GM23338 (cell line): ENCODE data around the gene KSR2. TPM values are rescaled to one million over a fixed set of nuclear protein-coding genes. Genes with fewer than 3 reads are reported as not detected.

Experiments used
- ATAC-seq: fragments of 200-7000 bp; cut with Tn5 transposase; 3 replicates; pipeline ENCODE4 v1.9.1; 2020
- DNase-seq: peaks from one replicate; pipeline ENCODE4 v3.0.0-alpha.2; 2015; ENCODE audit warnings: low spot score
- H2AFZ ChIP-seq: fragments of 200-600 bp; sonication (generic); 2 replicates; pipeline ENCODE4 v1.8.0; 2016; ENCODE audit warnings: antibody characterized with exemption, mild to moderate bottlenecking, moderate library complexity
- H3F3A ChIP-seq: fragments of 200-600 bp; sonication (generic); replicated peaks from 2 replicates; pipeline ENCODE4 v1.8.0; 2017; ENCODE audit warnings: antibody characterized with exemption, mixed run types, low read depth
- H3K27ac ChIP-seq: fragments of 200-600 bp; sonication (generic); 2 replicates; pipeline ENCODE4 v1.6.1; 2016; ENCODE audit warnings: low read depth
- H3K27me3 ChIP-seq: fragments of 200-600 bp; sonication (generic); 2 replicates; pipeline ENCODE4 v1.8.0; 2016; ENCODE audit warnings: mild to moderate bottlenecking, mixed run types, moderate library complexity; ENCODE audit not compliant: insufficient read depth
- H3K36me3 ChIP-seq: fragments of 200-600 bp; sonication (generic); 2 replicates; pipeline ENCODE4 v1.8.0; 2016; ENCODE audit warnings: mild to moderate bottlenecking; ENCODE audit not compliant: insufficient read depth
- H3K4me1 ChIP-seq: fragments of 200-600 bp; sonication (generic); 2 replicates; pipeline ENCODE4 v1.8.0; 2016; ENCODE audit warnings: mild to moderate bottlenecking, moderate library complexity; ENCODE audit not compliant: insufficient read depth
- H3K4me2 ChIP-seq: fragments of 200-600 bp; sonication (generic); 2 replicates; pipeline ENCODE4 v1.7.1; 2017; ENCODE audit warnings: mixed run types
- H3K4me3 ChIP-seq: fragments of 200-600 bp; sonication (generic); 2 replicates; pipeline ENCODE4 v1.6.1; 2016; ENCODE audit warnings: mixed run types
- H3K79me2 ChIP-seq: fragments of 200-600 bp; sonication (generic); replicated peaks from 2 replicates; pipeline ENCODE4 v1.8.0; 2017; ENCODE audit warnings: mild to moderate bottlenecking; ENCODE audit not compliant: insufficient read depth
- H3K9me2 ChIP-seq: fragments of 200-600 bp; sonication (generic); 2 replicates; pipeline ENCODE4 v1.8.0; 2017; ENCODE audit not compliant: insufficient read depth
- H4K20me1 ChIP-seq: fragments of 200-600 bp; sonication (generic); replicated peaks from 2 replicates; pipeline ENCODE4 v1.8.0; 2017; ENCODE audit warnings: mild to moderate bottlenecking; ENCODE audit not compliant: insufficient read depth
- H3K27ac Mint-ChIP-seq: 2 replicates; pipeline ENCODE4 v1.8.0; 2020; ENCODE audit warnings: inconsistent platforms, mild to moderate bottlenecking, moderate library complexity, mixed read lengths
- H3K27me3 Mint-ChIP-seq: 3 replicates; pipeline ENCODE4 v1.8.0; 2022; ENCODE audit warnings: low read depth, mild to moderate bottlenecking, moderate library complexity, mixed read lengths, inconsistent platforms; ENCODE audit not compliant: insufficient read depth, poor library complexity
- H3K36me3 Mint-ChIP-seq: 3 replicates; pipeline ENCODE4 v1.8.0; 2021; ENCODE audit warnings: low read depth, mild to moderate bottlenecking, inconsistent platforms, moderate library complexity, mixed read lengths
- H3K4me1 Mint-ChIP-seq: 3 replicates; pipeline ENCODE4 v1.8.0; 2020; ENCODE audit warnings: mild to moderate bottlenecking, inconsistent platforms, mixed read lengths
- H3K4me3 Mint-ChIP-seq: 3 replicates; pipeline ENCODE4 v1.8.0; 2021; ENCODE audit warnings: moderate library complexity, mild to moderate bottlenecking, inconsistent platforms, mixed read lengths
- H3K9me3 Mint-ChIP-seq: 3 replicates; pipeline ENCODE4 v1.8.0; 2020; ENCODE audit warnings: moderate library complexity, mild to moderate bottlenecking, inconsistent platforms, mixed read lengths
- CREB1 ChIP-seq: fragments of 250-450 bp; sonication (Bioruptor Pico); IDR thresholded peaks from 2 replicates; pipeline ENCODE4 v1.5.0; 2020; ENCODE audit warnings: low read depth, mild to moderate bottlenecking, moderate library complexity
- CTCF ChIP-seq, 2 experiments: fragments of 200-600 bp in 1 of 2; sonication (generic) in 1 of 2; conservative IDR thresholded peaks; 2 replicates each; pipeline versions ENCODE4 v1.5.1 to v1.6.1; 2016 to 2017; ENCODE audit warnings: antibody characterized with exemption in 2 of 2, low read depth in 2 of 2, mild to moderate bottlenecking in 2 of 2, moderate library complexity in 1 of 2
- ETS1 ChIP-seq: IDR thresholded peaks from 2 replicates; pipeline ENCODE4 v1.6.1; 2016; ENCODE audit warnings: antibody characterized with exemption
- EZH2 ChIP-seq: fragments of 200-600 bp; sonication (generic); IDR thresholded peaks from one replicate; pipeline ENCODE4 v1.8.0; 2017; ENCODE audit warnings: antibody characterized with exemption, mild to moderate bottlenecking, low read depth; ENCODE audit not compliant: unreplicated experiment
- EZH2phosphoT487 ChIP-seq: fragments of 200-600 bp; sonication (generic); IDR thresholded peaks from one replicate; pipeline ENCODE4 v1.8.1; 2018; ENCODE audit warnings: antibody characterized with exemption; ENCODE audit not compliant: unreplicated experiment
- JUNB ChIP-seq: IDR thresholded peaks from one replicate; pipeline ENCODE4 v1.6.1; 2016; ENCODE audit warnings: antibody characterized with exemption; ENCODE audit not compliant: unreplicated experiment
- NANOG ChIP-seq: IDR thresholded peaks from 2 replicates; pipeline ENCODE4 v1.6.1; 2016; ENCODE audit warnings: antibody characterized with exemption, borderline replicate concordance
- POLR2AphosphoS5 ChIP-seq: IDR thresholded peaks from 2 replicates; pipeline ENCODE4 v1.6.1; 2016; ENCODE audit warnings: antibody characterized with exemption, low read depth
- REST ChIP-seq: IDR thresholded peaks from one replicate; pipeline ENCODE4 v1.6.1; 2018; ENCODE audit warnings: antibody characterized with exemption; ENCODE audit not compliant: unreplicated experiment
- STAT1 ChIP-seq: IDR thresholded peaks from one replicate; pipeline ENCODE4 v1.6.1; 2016; ENCODE audit warnings: antibody characterized with exemption; ENCODE audit not compliant: unreplicated experiment
- ZNF114 ChIP-seq: fragments of 250-450 bp; sonication (Bioruptor Pico); IDR thresholded peaks from 2 replicates; pipeline ENCODE4 v1.5.0; 2020; ENCODE audit warnings: mild to moderate bottlenecking, moderate library complexity
- ZNF331 ChIP-seq: fragments of 250-450 bp; sonication (Bioruptor Pico); IDR thresholded peaks from 2 replicates; pipeline ENCODE4 v1.5.0; 2020; ENCODE audit warnings: low read depth, mild to moderate bottlenecking, moderate library complexity
- ZNF462 ChIP-seq: fragments of 250-450 bp; sonication (Bioruptor Pico); IDR thresholded peaks from 2 replicates; pipeline ENCODE4 v1.5.0; 2020; ENCODE audit warnings: mild to moderate bottlenecking, moderate library complexity
- polyA plus RNA-seq: library from polyadenylated mRNA; unstranded; fragments of >200 nt; fragmentation: Nextera tagmentation; extraction: Ambion mirVana; gene quantifications from 2 replicates; pipeline ENCODE4 v1.2.1, GENCODE V29; 2016
- total RNA-seq: library from RNA; depleted of rRNA; stranded (reverse); fragments of >200 nt; shearing (Covaris generic); gene quantifications from 2 replicates; pipeline ENCODE4 v1.2.3, GENCODE V29; 2014

The KSR2 gene
- total and polyA plus RNA-seq, 2 experiments from 2014 or later: 1.1 to 2.7 TPM

GRCh38 chr12:117412465-117413188 is 556.2 kb downstream of the KSR2 start:
- Histone ChIP-seq H3K36me3 (no peaks in the 10 kb centered on the region), H3K79me2 (no peaks in the 10 kb centered on the region), H3K4me1 (peaks cover 12% of the 10 kb centered on the region), H3K4me3 (no peak overlapping the region), H3K27ac (no peak overlapping the region), H3K27me3 (no peaks in the 10 kb centered on the region), H3F3A (no peaks in the 10 kb centered on the region), H4K20me1 (no peaks in the 10 kb centered on the region), H3K9me2 (no peaks in the 10 kb centered on the region; the same call in 1 of the 2 replicates), H2AFZ (no peak overlapping the region), H3K4me2 (no peak overlapping the region)
- no peak for DNase-seq
- Mint-ChIP-seq H3K4me3 (no peak overlapping the region), H3K9me3 (no peaks in the 10 kb centered on the region), H3K4me1 (peaks cover 9% of the 10 kb centered on the region), H3K27ac (no peak overlapping the region), H3K36me3 (no peaks in the 10 kb centered on the region), H3K27me3 (no peaks in the 10 kb centered on the region)
- ATAC-seq: no peak
- TF ChIP-seq CTCF (conservative IDR thresholded peaks at IDR 0.05; ENCODE audit: low read depth in 2 of 2) (no peak), STAT1 (no peak), ZNF331 (CRISPR knock-in tag) (no peak), ETS1 (no peak), ZNF114 (CRISPR knock-in tag) (no peak), JUNB (no peak), POLR2AphosphoS5 (no peak), ZNF462 (CRISPR knock-in tag) (no peak), NANOG (no peak), REST (no peak), EZH2 (no peak), EZH2phosphoT487 (no peak), CREB1 (CRISPR knock-in tag) (no peak)
